HG03520 (cell line): ENCODE results near the gene GTF2F2.

Experiments
- ATAC-seq: cut with Tn5 transposase; IDR thresholded peaks from one replicate; pipeline ENCODE4 v1.9.1; 2021; ENCODE audit warnings: mild to moderate bottlenecking, moderate library complexity; ENCODE audit not compliant: unreplicated experiment

The GTF2F2 gene

DNA sequence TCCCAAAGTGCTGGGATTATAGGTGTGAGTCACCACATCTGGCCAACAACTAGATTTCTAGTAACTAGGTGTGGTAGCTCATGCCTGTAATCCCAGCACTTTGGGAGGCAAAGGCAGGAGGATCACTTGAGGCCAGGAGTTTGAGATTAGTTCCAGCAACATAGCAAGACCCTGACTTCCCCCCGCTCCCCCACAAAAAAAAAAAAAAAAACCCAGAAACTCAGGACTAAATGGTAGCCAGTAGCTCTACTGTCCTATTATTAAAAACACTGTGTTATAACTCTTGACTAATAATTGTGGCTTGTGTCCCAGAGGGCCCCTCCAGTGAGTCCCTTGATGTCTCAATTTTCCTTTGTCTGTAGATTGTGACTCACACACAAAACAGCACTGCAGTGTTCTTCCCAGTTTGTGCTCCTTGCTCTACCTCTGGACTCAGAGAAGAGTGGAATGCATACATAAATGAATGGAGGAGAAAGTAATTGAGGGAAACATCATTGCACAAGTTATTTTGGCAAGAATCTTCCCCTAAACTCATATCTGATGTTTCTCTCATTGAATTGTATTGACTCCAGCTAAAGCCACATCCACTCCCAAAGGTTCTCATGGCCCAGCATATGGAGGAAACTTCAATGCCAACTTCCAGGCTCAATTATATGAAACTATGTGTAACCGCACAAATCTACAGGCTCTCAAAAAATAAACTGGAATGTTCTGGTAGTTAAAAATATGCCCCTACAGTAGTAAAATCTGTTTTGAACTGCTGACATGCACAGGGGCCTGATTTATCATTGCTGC, 211.9 kb downstream of the GTF2F2 start:
- no peak for ATAC-seq

DNA sequence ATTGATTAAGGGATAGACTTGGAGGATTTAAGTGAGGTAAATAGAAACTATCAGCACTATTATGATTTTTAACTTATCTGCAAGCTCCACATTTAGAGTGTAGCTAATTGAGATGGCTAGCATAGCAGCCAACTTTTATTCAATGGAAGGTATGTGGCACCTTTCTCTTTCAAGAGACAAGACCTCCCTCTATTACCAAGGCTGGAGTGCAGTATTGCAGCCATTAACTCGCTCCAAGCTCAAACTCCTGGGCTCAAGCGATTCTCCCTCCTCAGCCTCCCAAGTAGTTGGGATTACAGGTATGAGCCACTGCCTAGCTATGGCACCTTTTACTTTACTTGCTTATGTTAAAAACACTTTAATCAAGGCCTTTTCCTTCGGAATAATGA, 212.5 kb downstream of the GTF2F2 start:
- no peak for ATAC-seq

DNA sequence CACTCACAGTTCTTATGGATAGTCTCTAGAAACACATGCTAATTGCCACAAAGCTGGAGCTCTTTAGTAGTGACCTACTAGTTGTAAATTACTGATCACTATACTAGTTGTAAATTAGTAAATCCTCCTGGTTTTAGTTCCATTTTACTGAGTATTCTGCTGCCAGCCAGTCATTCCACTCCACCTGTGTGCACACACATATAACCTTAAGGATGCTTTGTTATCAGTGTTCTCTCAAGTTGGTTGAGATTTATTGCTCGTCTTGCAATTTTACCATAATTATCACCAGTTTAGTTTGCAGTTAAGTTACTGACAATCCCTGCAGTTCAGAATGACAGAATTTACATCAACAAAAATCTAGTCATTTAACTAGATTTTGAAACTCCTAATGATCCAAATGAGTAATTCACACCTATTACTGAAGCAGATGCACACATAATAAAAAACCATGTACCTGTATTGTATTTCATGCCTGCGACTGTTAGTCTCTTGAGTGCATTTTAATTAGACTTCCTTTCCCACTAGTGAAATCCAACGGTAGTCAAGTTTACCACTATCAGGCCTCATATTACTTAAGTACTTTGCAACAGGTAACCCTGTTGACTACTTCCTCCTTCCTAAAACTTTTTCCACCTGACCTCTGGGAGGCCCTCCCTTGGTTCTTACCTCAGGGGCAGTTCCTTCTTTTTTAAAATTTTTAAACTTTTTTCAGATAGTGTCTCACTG, 213.1 kb downstream of the GTF2F2 start:
- no peak for ATAC-seq
